Myocyte (in vitro differentiated cells): Measurements from ENCODE around the gene OR12D3. TPM values are rescaled to one million over a fixed set of nuclear protein-coding genes. Genes with fewer than 3 reads are reported as not detected.
"Not testable (repeated sequence)": the region's sequence is repeated elsewhere in the genome, so short reads cannot be mapped to it uniquely, and the experiment has no call there.

Experiments used
- DNase-seq: peaks from one replicate; pipeline ENCODE4 v3.0.0-alpha.2; 2012; ENCODE audit warnings: low read depth
- polyA plus RNA-seq: library from polyadenylated mRNA; unstranded; fragments of >200 nt; gene quantifications from one replicate; pipeline ENCODE4 v1.2.1, GENCODE V29; 2012; ENCODE audit warnings: missing spikeins
- total RNA-seq: library from RNA; depleted of rRNA; stranded (reverse); fragments of >200 nt; gene quantifications from 2 replicates; pipeline ENCODE4 v1.2.3, GENCODE V29; 2014

The OR12D3 gene, protein sequence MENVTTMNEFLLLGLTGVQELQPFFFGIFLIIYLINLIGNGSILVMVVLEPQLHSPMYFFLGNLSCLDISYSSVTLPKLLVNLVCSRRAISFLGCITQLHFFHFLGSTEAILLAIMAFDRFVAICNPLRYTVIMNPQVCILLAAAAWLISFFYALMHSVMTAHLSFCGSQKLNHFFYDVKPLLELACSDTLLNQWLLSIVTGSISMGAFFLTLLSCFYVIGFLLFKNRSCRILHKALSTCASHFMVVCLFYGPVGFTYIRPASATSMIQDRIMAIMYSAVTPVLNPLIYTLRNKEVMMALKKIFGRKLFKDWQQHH
- total RNA-seq: not detected in 2 replicates
- not detected for polyA plus RNA-seq

DNA sequence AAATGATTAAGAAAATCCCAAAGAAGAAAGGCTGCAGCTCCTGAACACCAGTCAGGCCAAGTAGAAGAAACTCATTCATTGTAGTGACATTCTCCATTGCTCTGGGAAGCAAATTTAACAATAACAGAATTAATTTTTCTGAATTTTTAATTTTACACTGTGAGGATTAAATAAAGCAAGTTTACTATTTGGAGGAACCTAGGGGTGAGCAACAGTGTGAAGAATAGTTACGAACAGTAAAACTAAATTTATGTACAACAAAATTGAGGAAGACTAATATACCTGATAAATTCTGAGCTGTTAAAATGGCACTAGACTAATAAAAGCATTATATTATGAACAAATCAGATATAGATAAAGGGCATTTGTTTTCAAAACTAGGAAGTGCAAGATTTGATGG, at the start of gene OR12D3:
Gene OR12D3 (minus strand): TSS at position 101 of the 400 bp plus-strand sequence. CDS start 4 bp downstream, at position 97.
- no peak for DNase-seq

DNA sequence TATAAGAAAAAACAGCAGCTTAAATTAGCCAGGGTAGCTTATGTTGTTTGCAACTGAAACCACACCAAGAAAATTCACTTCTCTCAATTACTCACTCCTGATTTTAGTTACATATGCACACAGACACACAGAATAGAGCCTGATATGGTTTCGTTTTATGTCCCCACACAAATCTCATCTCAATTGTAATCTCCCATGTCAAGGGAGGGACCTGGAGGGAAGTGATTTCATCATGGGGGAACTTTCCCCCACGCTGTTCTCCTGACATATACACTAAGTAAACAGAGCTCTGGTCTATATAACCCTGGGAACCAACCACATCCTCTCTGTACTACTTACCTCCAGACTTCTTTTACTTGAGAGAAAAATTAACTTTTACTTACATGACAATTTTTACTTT, 49.5 kb upstream of the OR12D3 start:
- no peak for DNase-seq

DNA sequence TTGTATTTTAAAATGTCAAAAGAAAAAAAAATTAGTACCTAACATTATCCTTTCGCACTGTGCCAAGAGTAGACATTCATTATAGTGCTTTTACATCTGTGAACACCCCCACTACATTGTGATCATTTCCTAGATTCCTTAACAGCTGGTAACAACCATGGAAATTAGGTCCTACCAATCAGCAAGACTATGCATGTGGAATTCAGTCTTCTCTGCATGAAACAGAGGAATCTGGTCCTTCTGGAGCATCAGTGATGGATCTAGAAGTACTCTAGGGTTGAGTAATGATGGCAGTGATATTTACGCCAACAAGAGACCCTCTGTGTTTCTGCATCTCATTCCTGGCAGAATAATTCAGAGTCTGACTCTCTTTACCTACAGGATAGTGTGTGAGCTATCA, 49.1 kb upstream of the OR12D3 start:
- no peak for DNase-seq

DNA sequence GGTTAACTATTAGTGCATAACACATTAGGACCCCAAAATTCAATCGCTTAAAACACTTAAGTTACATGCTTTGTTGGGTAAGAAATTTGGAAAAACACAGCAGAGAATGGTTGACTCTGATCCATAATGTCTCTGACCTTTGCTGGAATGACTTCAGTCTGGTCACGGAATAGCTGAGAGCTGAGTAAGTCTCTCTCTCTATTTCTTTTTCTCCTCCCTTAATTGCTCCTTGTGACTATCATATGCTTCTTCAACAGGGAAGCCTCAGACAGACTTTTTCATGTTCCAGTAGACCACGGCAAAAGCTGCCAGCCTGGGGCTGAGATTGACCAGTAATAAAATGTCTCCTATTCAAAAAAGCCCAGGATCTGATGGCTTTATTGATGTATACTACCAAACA, 44.4 kb upstream of the OR12D3 start:
- no peak for DNase-seq

DNA sequence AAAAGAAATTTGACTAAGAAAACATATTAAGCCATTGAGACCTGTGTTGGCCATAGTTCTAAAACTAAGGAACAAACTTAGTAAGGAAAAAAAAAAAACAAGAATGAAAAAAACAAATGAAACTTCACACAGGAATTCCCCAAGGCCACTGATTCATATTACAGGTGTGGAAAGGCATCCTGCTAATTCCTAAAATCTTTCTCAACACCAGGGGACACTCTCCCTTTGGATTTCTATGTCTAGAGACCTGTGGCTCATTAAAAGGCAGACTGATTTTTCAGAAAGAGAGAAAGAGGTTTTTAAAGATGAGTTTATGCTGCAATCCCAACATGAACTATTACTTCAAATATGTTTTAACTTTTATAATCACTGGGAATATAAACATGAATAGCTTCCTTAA, 39.5 kb upstream of the OR12D3 start, which contains the start of gene OR12D1:
Gene OR12D1 (plus strand): TSS at position 341 of the 400 bp plus-strand sequence.
- DNase-seq: no peak

DNA sequence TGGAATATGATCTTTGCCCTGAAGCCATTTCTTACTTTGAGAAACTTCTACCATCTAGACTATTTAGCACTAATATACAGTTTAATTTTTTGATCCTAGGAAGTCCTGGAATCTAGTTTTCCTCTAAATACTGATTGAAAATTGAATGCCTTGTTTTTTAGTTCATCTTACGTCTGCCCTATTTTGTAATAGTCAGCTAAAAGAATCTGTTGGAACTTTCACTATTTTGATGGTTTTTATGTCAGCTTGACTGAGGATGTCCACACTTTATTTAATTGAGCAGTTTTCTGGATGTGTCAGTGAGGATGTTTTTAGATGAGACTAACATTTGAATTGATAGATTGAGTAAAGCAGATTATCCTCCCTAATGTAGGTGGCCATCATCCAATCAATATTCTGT, 28.7 kb upstream of the OR12D3 start:
- DNase-seq: no peak

DNA sequence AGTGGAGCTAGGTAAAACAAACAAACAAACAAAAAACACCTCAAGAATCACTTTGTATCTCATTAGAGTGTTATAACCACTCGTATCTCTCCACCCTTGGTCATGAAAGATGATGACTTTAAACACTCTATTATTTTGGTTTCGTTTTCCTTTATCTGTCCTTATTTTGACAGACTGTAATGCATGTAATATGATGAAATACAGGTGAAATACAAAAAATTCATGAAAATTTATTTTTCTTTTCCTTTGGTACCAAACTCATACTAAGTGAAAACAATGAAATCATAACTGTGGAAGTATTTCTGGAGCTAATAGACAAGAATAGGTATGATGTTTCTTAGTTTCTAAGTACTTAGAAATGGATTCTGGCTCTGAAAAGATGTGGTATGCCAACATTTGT, 24.4 kb upstream of the OR12D3 start:
- no peak for DNase-seq

DNA sequence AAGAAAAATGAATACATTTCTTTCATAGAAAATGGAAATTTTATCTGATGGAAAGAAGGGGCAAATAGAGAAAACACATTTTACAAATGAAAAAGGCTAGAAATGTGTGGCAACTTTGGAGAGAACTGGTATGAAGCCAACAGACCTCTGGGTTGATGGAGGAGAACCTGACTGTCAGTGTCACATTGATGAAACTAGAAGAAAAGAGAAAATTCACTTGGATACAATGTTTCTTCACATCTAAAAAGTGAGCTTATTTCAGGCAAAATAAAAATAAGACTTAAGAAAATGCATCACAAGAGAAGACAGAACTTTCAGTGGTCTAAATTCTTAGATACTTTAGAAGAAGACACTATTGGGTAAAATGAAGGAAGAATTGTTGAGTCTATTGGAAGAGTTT, 20.2 kb upstream of the OR12D3 start, which contains the start of gene OR12D2:
Gene OR12D2 (plus strand): TSS at position 301 of the 400 bp plus-strand sequence. CDS start 1,069 bp downstream, outside the sequence.
- no peak for DNase-seq

DNA sequence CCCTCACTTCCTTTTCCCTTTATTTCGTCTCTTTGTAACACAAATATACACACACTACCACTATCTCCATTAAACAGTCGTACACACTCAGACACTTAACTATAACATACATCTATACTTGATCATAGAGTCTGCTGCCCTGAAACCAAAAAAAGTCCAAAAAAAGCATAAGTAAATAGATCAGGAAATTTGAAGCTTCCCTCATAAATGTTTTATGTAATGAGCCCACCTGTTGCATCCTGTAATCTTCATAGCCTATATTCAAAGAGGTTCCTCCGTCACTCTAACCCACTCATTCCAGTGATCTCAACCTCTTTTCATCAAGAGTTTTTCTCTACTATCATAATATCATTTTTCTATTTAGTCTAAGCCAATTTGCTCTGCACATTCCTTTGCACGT, 13.4 kb upstream of the OR12D3 start:
- DNase-seq: no peak

DNA sequence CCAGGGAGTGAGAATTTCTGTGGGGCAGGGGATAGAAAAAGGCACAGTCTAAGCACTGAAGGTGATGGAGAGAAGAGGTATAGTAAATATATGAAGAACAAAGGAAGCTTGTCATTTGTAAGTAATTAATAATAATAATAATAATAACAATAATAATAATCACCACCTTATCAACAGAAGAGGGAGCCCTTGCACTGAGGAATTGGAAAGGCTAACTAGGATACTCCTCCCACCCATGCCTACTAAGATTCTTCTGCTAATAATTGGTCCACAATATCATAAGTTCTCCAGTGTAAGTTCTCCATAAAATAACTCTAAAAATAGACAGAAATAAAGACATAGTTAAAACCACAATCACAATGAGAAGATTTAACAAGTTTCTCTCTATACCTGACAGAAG, 912 bp upstream of the OR12D3 start:
- DNase-seq: no peak

DNA sequence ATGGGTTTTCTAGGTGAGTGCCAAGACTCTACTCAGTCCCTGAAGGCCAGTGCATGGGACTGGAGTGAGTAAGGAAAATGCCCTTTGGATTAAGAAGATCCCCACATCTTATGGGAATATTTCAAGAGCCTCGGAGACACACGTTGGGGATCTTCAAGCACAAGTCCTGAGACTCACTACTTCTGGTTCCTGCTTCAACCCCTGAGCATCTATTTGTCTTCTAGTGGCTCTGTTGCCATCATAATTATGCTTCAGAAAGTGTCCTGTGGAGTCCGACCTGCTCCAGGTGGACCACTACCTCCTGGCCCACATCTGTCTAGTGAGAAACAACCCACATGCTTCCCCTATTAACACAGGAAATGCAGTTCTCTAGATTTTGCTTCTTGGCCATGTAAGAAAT, 6.3 kb downstream of the OR12D3 start, which contains the start of gene OR5V1:
Gene OR5V1 (minus strand): TSS at position 101 of the 400 bp plus-strand sequence. CDS start 12,670 bp downstream, outside the sequence.
- no peak for DNase-seq

DNA sequence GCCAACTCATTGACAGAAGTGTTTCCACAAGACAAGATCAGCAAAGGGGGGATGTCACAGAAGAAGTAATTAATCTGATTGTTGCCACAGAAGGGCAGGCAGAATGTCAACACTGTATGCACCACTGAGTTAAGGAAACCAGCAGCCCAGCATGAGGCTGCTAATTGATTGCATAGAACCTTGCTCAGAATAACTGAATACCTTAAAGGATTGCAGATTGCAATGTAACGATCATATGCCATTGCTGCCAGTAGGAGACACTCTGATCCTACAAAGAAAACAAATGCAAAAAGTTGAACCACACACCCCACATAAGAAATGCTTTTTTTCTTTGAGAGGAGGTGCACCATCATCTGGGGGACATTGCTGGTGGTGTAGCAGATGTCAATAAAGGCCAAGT, 19.5 kb downstream of the OR12D3 start:
- DNase-seq: no peak

DNA sequence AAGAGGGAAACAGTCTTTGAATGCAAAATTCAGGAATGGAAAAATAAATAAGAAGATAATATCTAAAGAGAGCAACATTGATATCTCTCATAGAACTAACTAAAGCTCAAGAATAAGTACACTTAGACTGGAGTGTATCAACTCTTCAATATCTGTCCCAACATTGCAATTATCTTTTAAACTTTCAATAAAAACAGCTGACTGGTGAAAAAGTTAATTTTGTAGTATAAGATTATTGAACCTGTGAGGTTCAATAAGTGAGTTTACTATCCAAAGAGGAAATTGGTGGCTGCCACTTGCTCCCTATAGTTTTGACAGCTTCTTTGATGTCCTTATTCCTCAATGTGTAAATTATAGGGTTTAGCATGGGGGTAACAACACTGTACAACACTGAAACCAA, 20.1 kb downstream of the OR12D3 start:
- DNase-seq: no peak

DNA sequence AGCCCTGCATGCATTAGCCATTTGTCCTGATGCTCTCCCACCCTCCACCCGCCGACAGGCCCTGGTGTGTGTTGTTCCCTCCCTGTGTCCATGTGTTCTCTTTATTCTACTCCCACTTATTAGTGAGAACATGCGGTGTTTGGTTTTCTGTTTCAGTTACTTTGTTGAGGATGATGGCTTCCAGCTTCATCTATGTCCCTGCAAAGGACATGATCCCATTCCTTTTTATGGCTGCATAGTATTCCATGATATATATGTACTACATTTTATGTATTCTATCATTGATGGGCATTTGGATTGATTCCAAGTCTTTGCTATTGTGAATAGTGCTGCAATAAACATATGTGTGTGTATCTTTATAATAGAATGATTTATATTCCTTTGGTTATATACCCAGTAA, 25.7 kb downstream of the OR12D3 start:
- not testable (repeated sequence) for DNase-seq

DNA sequence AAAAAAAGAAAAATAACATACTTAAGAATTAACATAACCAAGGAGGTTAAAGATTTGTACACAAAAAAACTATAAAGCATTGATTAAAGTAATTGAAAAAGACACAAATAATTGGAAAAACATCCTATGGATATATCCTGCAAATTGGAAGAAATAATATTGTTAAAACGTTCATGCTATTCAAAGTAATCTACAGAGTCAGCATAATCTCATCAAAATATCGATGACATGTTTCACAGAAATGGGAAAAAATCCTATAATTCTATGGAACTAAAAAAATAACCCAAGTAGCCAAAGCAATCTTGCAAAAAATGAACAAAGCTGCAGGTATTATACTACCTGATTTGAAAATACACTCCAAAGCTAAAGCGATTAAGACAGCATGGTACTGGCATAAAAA, 29.7 kb downstream of the OR12D3 start:
- DNase-seq: no peak

DNA sequence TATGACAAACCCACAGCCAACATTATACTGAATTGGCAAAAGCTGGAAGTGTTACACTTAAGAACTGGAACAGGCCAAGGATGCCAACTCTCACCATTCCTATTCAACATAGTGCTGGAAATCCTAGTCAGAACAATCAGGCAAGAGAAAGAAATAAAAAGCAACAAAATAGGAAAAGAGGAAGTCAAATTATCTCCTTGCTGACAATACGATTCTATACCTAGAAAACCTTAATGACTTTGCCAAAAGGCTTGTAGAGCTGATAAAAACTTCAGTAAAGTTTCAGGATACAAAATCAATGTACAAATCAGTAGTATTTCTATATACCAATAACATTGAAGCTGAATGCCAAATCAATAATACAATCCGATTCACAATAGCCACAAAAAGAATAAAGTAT, 38.8 kb downstream of the OR12D3 start:
- no peak for DNase-seq

DNA sequence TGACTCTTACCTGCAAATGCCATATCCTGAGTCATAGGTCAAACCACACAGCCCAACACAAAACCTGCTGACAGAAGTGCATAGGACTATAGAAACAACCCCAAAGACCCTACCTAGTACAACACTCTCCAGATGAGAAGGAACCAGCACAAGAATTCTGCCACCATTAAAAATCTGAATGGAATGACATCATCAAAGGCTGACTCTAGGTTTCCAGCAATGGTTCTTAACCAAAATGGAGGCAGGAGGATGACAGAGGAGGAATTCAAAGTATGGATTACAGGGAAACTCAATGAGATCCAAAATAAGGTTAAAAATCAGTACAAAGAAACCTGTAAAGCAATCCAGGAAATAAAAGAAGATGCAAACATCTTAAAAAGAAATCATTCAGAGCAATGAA, 42.4 kb downstream of the OR12D3 start:
- DNase-seq: no peak

DNA sequence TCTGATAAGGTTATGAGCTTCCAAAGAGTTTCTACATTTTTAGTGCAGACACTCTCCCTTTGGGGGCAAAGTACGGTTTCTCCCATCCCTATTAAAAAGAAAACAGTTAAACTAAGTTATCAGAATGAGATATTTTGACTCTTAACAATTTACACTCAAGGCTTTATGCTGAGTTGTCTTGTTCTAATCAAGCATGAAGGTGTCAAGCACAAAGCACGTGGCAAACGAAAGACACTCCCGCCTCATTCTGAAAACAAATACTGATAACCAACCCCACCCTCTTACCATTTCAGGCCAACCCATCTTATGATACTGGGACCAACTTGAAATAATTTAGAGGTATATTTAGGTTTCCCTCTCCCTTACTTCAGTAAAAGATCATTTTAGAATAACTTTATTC, 49.3 kb downstream of the OR12D3 start:
- DNase-seq: no peak

Other genes starting within 250 kb of the OR12D3 start
- not detected in 2 replicates for gene OR2J2, start 204.4 kb downstream of the OR12D3 start, total RNA-seq
- not detected in 2 replicates for gene OR14J1, start 73.6 kb downstream of the OR12D3 start, total RNA-seq
- not detected in 2 replicates for gene OR5V1, start 6.4 kb downstream of the OR12D3 start, total RNA-seq
- not detected in 2 replicates for gene OR12D2, start 20.3 kb upstream of the OR12D3 start, total RNA-seq
- not detected in 2 replicates for gene OR12D1, start 39.6 kb upstream of the OR12D3 start, total RNA-seq
- gene OR10C1, start 64.0 kb upstream of the OR12D3 start, total RNA-seq: not detected in 2 replicates
- gene OR11A1, start 81.8 kb upstream of the OR12D3 start, total RNA-seq: not detected in 2 replicates
- gene OR2H1, start 81.9 kb upstream of the OR12D3 start, total RNA-seq: not detected in 2 replicates
- gene MAS1L, start 112.7 kb upstream of the OR12D3 start, total RNA-seq: not detected in 2 replicates
- not detected in 2 replicates for gene UBD, start 184.4 kb upstream of the OR12D3 start, total RNA-seq
- not detected in 2 replicates for gene OR2H2, start 209.8 kb upstream of the OR12D3 start, total RNA-seq